HG02759 (cell line): Measurements from ENCODE around the gene MBNL3.

Experiments used
- ATAC-seq: cut with Tn5 transposase; IDR thresholded peaks from one replicate; pipeline ENCODE4 v1.9.1; 2021; ENCODE audit warnings: mild to moderate bottlenecking, moderate library complexity; ENCODE audit not compliant: unreplicated experiment

Gene MBNL3

DNA sequence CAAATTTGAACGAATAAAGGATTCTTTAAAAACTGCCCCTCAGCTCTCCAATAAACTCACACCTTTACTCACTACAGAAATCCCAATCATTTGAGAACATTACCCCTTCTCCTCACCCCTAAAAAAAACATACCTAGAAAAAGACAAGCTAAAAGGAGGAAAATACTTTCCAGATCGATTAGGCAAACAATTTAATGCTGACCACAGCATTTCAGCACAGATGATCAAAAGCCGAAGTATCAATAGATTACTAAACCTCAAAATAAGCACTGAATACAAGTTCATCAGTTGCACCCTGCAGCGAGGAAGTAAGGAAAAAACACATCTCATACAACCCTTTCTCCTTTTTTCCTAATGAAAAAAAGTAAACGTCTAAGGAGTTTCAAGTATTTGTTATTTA lies 65.5 kb downstream of the MBNL3 start:
- no peak for ATAC-seq

DNA sequence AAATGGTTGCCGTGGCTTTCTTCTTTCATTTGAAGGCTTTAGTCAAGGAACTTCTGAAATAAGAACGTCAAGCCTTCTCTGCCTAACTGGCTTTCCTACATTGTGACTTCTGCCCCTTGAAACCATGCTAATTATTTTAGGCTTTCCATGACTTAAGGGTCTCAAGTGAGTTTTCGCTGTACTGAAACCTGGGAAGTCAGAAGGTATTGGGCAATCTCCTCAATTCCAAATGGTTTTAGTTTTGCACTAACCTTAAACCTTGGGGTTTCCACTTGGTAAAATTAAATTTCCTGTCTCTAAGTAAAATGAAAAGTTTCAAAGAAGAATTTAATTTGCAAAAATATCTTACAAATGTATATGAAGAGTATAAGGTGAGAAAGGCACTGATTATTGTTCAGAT lies 73.8 kb downstream of the MBNL3 start:
- no peak for ATAC-seq

DNA sequence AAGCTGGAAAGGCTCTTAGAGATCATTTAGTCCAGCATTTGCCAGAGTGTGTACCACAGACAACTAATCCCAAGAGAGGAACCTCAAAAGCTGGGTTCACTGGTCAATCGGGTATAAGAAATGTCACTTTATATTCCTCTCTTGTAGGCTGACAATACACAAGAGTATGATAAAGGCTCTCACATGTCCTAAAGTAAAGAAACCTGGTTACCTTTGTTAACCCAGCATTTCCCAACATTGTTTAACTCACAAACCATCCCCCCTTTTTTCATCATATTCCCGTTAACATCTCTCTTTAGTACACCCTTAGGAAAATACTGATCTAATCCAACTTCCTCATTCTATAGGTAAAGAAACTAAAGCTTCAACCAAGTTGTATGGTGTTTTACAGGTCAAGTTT lies 74.4 kb downstream of the MBNL3 start:
- no peak for ATAC-seq

DNA sequence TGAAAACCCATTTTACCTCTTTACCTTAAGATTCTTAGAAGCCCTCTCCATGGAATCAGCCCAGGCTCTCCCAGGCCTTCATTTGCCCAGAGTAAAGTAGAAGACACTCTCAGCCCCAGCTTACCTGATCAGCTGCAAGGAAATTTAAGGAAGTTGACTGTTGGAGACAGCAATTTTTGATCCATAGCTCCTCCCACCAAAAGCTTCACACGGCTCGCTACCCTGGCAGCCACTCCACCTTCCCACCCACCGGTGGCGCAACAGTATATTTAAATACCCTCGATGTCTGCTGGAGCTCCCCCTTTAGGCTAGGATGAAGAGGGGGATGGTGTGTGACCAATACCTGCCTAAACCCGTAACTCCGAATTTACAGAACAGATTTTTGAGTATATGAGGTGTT lies 75.4 kb downstream of the MBNL3 start:
- no peak for ATAC-seq

DNA sequence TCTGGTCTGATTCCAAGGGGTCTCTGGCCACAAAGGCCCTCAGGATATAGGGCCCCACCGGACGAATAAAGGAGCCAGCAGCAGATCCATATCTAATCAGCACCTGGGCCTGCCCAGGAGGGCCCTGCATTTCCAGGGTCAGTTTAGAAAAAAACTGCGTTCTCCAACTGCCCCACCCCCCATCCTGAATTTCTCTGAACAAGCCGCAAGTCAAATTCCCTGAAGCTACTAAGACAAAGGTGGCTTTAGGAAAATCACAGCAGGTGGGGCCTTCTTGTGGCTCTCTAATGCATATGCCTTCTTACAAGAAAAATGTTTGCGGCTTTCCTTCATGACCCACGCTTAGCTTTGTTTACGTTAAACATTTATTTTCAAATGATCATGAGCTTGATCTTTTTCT lies 76.6 kb downstream of the MBNL3 start:
- no peak for ATAC-seq

DNA sequence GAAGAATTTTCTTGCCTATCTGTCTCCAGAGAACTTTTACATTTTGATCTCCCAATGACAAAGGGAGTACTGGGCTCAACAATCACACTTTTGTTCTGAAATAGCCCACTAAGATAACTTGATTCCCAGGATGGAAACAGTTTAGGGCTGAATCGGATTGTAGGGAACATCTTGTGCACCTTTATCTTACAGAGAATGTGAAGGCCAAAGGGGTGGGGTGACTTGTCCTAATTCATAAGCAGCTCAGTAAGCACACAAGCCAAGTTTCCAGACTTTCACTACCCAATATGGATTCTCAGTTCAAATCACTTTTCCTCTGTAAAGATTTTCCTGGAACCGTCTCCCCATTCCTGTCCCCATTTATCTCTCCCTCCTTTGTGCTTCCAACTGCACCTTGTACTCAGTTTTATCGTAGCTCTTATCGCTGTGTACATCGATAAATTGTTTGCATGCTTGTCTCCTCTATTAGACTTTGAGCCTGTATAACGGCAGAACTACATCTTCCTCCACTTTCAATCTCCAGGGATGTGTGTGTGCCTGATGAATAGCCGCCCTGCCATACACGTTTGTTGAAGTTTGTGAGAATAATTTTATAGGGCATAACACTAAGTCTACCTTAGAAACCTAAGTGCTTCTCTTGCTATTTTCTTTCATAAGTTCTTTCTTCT lies 77.4 kb downstream of the MBNL3 start:
- ATAC-seq, result no peak

DNA sequence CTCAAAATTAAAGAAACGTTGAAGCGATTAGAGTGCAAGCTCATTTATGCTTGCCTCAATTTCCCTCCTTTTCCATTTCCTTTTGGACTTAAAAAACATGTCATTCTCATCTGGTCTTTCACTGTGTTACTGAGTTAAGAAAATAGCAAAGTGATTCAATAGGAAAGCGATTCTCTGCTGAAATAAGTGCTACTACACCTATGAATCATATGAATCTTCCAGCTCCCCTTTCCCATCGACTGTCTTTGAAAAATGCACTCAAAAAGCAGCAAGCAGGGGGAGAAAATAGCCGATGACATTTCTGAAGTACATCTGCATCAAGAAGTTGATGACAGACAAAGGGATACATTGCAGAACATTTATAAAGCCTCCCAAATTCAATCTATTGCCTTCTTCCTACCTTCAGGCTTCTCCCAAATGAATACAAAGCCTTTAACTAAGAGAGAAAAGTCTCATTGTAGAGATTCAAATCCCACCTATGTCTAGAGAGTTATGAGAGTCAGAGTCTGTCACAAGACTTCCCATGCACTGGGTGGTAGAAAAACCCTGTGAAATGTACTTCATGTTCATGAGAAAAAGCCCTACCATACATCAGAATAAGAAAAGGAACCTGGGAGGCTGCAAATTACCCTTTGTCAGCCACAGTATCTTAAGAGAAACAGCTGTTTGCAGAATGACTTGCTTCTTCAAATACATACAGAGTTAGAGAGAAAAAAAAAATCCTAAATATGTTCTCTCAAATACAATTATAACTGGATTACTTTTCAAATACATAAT lies 78.9 kb downstream of the MBNL3 start:
- no peak for ATAC-seq

DNA sequence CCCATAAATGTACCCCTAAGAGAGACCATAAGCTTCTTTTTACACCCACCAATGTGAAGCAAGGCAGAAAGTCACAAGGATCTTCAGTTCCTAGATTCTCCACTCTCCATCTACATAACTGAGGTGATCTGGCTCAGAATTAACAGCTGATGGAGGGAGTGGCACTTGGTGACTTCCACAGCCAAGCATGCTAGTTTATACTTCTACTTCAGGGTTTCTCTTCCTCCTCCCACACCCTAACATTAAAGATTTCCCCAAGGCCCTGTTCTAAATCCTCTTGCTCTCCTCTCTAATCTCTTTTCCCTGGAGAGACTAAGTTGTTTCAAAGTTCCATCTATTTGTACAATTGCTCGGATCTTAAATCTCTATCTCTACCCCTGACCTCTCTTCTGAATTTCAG lies 81.1 kb downstream of the MBNL3 start:
- ATAC-seq, result no peak

DNA sequence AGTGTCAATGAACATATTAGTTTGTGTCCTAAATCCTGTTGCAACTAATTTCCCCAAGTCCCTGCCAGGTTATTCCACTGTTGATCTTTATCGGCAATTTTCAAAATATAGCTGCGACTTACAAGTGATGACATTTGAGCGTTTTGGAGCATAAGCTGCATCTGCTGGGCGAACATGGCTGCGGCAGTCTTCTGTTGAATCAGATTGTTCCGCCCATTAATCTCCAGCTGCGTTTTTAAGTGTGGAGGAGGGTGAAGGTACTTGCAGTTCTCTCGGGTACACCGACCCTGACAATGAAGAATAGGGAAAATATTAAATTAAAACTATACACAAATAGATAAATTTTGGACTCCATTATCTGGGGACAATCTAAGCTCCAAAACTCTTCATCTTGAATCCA lies 82.7 kb downstream of the MBNL3 start:
- ATAC-seq, result no peak

DNA sequence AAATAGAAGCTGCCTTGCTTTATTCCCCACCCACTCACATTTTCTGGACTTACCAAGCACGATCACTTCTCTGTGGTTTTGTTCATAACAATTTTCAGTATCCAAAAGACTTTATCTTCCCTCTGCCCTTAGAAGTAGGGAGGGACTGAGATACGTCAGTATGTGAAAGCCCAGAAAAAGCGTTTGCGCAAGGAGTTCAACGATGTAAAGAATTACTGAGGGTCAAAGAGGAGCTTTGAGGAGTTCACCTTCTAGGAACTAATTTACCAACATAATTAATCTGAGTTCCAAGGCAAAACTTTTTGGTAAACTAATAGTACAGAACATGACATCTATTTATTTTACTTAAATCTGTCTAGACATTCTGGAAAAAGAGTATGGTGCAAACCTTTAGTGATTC lies 84.6 kb downstream of the MBNL3 start:
- ATAC-seq, result no peak

DNA sequence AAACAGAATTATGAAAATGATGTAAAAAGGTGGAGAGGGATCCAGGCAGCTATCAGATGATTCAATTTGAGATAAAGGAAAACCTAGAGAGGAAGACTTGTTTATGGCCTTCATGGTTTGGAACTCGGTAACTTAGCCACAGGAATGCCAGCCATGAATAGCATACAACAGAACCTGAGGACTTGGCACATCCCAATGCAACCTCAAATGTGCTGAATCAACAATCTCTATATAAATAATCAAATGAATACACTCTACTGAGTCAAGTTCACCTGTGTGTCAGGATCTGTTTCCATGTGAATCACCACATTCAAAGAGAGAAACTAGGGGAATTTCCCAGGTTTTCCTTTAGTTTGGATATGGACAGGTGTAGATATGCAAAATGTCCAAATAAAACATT lies 86.9 kb downstream of the MBNL3 start:
- ATAC-seq, result no peak

DNA sequence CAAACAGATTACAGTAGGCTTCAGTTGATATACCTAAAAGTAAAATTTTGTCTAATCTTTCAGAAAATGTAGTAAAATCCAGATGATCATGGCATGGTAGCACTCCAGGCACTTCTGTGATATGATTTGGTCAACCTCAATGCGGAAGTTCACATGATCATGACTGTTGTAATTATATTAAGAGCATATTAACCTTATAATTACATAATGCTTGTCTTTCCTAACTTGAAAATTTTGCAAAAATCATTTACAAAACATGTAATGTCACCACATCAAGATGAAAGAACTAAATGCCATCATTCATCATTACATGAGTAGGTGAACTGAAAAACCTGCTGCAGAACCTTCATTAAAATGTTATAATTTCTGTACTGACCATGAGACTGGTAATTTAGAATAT lies 88.1 kb downstream of the MBNL3 start:
- ATAC-seq, result no peak

DNA sequence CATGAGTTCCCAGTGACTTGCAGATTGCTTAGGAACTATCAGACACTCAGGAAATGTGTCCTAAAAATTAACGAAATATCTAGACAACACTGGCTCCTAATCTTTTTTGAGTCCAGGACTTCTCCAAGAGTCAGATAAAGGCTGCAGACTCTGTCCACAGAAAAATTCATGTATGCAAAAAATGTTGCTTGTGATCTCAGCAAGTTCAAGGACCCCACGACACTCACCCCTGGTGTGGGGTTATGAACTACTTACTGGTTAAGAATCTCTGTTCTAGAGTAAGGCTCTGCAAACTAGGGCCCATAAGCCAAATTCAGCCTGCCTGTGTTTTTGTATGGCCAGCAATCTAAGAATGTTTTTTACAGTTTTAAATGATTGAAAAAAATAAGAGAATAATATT lies 93.2 kb downstream of the MBNL3 start:
- no peak for ATAC-seq

DNA sequence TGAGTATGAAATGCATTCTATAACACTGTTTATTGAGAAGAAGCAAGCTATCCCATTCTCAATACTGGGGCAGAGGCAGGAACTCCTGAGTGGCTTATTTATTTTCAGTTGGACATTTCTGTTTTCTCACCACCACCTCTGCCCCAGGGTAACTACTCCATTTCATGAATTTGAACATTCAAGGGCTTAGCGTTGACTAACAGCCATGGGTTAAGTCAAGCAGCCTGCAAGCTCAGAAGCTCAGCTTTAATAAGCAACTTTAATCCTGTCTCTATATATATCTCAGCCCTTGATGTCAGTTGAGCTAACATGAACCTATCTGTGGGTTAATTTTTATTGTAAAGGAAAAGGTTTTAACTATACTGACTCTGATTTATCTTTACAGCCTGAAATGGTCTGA lies 93.8 kb downstream of the MBNL3 start:
- ATAC-seq, result no peak

DNA sequence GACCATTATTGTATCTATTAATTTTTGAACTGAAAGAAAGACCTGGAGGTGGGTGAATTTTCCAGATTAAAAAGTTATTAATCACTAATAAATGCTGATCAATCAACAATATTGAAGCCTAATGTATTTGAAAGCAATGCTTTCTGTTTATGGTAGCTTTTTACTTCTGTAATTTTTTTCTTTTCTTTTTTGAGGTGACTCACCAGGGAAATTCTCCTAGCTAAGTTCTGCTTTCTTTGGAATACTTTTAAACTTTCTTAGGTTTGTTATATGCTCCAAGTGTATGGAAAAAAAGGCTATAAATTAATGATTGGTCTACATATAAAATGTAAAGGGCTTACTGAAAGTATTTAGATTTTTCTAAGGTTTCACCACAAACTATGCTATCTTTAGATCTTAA lies 94.2 kb downstream of the MBNL3 start:
- ATAC-seq, result no peak

DNA sequence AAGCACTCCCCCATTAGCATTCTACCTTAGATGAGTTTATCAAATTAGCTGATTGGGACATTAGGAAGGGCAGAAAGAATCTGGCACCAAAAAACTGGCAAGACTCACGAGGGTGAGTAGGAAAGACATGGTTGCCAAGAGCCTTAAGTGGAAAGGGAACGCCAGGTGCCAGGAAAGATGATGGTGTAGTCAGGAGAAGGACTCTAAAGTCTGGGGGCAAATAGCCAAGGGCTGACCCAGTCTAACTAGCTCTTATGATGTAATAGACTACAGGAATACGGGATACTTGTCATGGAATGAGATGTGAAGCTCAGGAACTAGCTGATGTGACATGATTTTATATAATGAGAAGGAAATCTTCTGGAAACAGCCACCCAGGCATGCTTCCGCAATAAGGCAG lies 94.8 kb downstream of the MBNL3 start:
- no peak for ATAC-seq

DNA sequence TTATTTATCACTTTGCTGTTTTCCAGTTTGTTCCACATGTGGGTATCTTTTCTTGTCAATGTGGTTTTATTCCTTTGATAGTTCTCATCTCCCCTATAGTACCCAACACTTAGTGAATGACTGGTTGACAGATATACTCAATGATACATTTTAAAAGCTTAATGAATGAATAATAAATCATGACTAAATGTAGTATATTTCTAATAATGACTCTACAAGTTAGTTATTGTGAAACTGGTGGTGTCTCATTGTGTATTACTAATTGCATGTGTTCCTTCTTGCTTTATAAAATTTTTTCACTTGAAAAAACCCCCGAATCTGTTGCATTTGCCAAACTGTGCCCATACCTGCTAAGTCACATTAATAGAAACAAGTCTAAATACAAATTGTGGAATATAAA lies 95.4 kb downstream of the MBNL3 start:
- ATAC-seq, result no peak

DNA sequence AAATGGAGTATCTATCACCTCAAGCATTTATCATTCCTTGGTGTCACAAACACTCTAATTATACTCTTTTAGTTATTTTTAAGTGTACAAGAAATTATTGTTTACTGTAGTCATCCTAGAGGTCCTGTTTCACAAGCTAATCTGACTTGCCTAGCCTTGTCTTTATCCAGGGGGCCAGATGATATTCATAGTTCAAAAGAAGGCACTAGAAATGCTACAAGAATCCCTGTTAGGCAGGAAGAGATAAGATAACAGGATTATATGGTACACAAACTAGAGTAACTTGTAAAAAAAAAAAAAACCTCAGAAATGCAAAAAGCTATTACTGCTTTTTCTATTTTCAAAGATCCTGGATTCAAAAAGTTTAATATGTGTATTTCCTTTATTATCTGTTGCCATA lies 95.8 kb downstream of the MBNL3 start:
- ATAC-seq, result no peak

DNA sequence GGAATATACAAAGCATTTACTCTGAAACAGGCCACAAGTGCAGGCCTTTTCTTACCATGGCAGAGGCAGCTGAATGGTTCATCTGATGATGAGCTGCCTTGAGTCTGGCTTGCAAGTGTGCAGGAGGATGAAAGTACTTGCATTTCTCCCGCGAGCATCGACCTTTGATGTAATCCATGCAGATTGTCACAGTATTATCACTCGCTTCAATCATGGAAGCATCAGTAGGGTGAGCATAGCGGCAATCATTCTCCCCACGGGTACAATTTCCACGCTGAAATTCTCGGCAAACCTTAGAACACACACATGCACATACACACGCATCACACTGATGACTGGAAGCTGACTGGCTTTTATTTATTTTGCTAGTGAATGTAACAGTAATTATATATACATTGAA lies 98.0 kb downstream of the MBNL3 start:
- ATAC-seq, result no peak

DNA sequence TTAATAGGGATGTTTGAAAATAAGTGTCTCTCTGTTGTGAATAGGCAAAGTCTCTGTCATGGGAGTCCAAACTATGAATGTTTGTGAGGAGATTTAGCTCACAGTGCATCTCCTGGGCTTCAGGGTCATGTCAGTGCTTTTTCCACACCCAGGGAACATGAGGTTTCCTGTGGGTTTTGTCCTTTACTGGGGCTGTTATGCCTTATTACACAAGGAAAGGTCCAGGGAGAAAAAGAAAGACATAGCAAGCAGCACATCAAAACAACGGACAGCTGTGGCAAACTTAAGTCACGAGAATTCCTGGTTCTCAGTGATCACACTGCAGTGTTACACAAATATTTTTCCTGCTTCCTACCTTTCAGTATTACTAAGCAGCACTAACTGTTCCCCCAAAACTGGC lies 99.4 kb downstream of the MBNL3 start:
- no peak for ATAC-seq

DNA sequence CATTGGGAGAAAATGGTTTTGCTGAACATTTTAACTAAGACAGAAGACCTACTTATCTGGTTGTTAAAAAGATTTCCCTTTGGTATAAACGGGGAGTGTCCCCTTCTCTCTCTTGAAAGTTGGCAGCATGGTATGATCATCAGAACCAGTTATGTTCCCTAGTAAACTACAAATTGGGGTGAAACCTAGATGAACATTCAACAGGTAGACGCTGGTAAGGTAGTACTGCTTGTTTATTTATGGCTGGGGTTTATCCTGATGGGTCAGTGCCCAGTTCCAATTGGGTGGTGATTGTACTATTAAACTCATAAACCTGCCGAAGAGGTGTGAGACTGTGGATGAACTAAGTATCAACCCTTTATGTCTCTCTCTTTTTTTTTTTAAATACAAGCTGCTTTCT lies 100.5 kb downstream of the MBNL3 start:
- ATAC-seq, result no peak

DNA sequence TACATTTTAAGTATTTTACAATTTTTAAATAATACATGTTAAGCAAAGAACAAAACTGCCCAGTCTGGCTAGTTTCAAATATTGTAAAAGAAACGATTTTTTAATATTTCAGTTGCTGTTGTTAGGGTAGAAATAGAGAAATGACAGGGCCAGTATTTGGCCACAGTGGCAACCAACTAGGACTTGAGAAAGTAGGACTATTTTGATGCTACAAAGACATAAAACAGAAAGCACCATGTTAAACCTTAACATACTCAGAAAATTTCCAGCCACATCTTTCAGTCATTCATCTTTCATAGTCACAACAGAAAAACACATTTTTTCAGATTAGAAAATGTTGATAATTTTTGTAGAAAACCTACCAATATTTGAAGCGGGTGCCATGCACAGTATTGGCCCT lies 104.5 kb downstream of the MBNL3 start:
- no peak for ATAC-seq

DNA sequence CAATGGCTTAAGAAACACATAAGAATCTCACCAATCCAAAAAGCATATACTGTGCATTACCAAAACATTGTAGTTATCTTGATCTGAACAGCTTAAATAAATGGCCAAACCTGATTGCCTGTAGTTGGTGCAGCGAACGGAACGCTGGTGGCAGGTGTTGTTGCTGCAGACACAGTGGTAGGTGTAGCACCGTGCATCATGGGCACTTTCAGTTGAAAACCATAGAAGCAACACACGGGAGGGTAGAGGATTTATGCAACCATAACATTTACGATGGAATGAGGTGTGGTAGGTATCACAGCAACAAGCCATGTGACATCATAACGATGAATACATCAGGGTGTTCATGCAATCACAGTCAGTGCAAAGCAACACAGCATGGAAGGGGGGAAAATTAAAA lies 106.8 kb downstream of the MBNL3 start:
- no peak for ATAC-seq
